D721Med (cell line): ENCODE data around the gene SAMD13.

Experiments
- DNase-seq: peaks from one replicate; pipeline ENCODE4 v3.0.0; 2011; ENCODE audit warnings: low spot score; ENCODE audit not compliant: insufficient read length
- FAIRE-seq: peaks from 2 replicates; lab custom pipeline; 2011; peaks lifted over from hg19 to GRCh38; lab: Jason Lieb, UNC
- TF ChIP-seq, protein P1 (sequence below): IDR thresholded peaks from 2 replicates; pipeline ENCODE4 v1.5.1; 2012; ENCODE audit warnings: mild to moderate bottlenecking, control low read depth; ENCODE audit not compliant: insufficient read depth; ENCODE audit errors: missing control alignments

The SAMD13 gene

GRCh38 chr1:84301004-84301784 is at the start of gene SAMD13:
SAMD13 (plus strand) TSS chr1:84301708; CDS start chr1:84303235, 1,527 bp downstream.
- TF ChIP-seq, protein P1, sequence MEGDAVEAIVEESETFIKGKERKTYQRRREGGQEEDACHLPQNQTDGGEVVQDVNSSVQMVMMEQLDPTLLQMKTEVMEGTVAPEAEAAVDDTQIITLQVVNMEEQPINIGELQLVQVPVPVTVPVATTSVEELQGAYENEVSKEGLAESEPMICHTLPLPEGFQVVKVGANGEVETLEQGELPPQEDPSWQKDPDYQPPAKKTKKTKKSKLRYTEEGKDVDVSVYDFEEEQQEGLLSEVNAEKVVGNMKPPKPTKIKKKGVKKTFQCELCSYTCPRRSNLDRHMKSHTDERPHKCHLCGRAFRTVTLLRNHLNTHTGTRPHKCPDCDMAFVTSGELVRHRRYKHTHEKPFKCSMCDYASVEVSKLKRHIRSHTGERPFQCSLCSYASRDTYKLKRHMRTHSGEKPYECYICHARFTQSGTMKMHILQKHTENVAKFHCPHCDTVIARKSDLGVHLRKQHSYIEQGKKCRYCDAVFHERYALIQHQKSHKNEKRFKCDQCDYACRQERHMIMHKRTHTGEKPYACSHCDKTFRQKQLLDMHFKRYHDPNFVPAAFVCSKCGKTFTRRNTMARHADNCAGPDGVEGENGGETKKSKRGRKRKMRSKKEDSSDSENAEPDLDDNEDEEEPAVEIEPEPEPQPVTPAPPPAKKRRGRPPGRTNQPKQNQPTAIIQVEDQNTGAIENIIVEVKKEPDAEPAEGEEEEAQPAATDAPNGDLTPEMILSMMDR = no peak
- no peak for FAIRE-seq
- no peak for DNase-seq

- peak; percentile 84 for FAIRE-seq
- TF ChIP-seq, protein P1 = no peak
- DNase-seq = no peak
Observed at GRCh38 chr1:84253036-84253435, 48.5 kb upstream of the SAMD13 start.

- TF ChIP-seq, protein P1 = no peak
- DNase-seq (no peak), FAIRE-seq (no peak)
Observed at GRCh38 chr1:84253891-84254290, 47.6 kb upstream of the SAMD13 start.

GRCh38 chr1:84254703-84255238 is 46.7 kb upstream of the SAMD13 start:
- FAIRE-seq (no peak), DNase-seq (no peak)
- TF ChIP-seq, protein P1 = no peak

DNA sequence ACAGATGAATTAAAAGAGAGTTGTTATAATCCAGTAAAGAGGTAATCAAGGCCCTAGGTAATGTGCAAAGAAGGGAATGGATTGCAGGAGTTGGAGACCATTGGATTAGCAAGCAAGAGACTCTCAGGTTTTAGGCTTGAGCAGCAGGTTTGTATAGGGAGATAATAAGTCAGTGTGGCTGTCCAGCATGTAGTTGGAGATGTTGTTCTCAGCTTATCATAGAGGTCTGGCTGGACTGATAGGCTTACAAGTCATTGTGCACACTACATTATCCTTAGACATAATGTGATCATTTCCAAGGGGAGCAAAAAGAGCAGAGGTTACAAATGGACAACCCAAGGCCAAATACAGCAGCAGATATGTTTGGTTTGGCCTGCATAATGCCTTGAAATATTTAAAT is 45.9 kb upstream of the SAMD13 start:
- DNase-seq = no peak
- no peak for FAIRE-seq
- TF ChIP-seq, protein P1 = no peak

GRCh38 chr1:84257617-84258016 is 43.9 kb upstream of the SAMD13 start:
- FAIRE-seq (no peak), DNase-seq (no peak)
- TF ChIP-seq, protein P1 = no peak

DNA sequence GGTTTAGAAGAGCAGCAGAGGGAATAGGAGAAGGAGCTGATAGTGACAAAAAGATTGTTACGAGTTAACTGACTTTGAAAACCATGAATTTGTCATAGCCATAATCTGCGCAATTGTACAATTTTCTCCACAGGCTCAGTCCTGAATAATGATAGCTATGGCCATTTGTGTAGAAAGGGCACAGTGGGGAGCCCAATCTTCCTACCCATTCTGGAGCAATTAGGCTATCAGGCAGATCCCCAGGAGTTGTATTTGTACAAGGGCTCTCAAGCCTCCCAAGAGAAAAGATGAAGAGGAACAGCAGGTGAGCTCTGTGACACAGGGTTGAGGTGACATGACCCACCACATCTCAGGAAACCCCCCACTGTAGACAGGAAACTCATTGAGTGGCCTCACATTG is 42.1 kb upstream of the SAMD13 start:
- TF ChIP-seq, protein P1 = no peak
- DNase-seq = no peak
- no peak for FAIRE-seq
